GM18873 (cell line): ENCODE data around the gene KLHL1.
A peak's percentile ranks its signal among the peaks of the same experiment; 100 is the strongest.
"Not testable (repeated sequence)": the region's sequence is repeated elsewhere in the genome, so short reads cannot be mapped to it uniquely, and the experiment has no call there.

Experiments
- ATAC-seq: cut with Tn5 transposase; IDR thresholded peaks from one replicate; pipeline ENCODE4 v1.9.1; 2021; ENCODE audit warnings: mild to moderate bottlenecking, moderate library complexity, moderate number of reproducible peaks; ENCODE audit not compliant: unreplicated experiment, low FRiP score

Gene KLHL1

GRCh38 chr13:70108356-70109105, at the start of gene KLHL1:
Gene KLHL1, minus strand, starts transcription at chr13:70108452. Its CDS starts 753 bp downstream, at chr13:70107699.
- ATAC-seq = no peak

- ATAC-seq = not testable (repeated sequence)
Observed at GRCh38 chr13:70142658-70143057, 34.4 kb upstream of the KLHL1 start.

GRCh38 chr13:70128098-70128497, 19.8 kb upstream of the KLHL1 start:
- no peak for ATAC-seq

- no peak for ATAC-seq
Observed at GRCh38 chr13:70125693-70126092, 17.4 kb upstream of the KLHL1 start.

- no peak for ATAC-seq
Observed at GRCh38 chr13:70117338-70117905, 9.2 kb upstream of the KLHL1 start.

DNA sequence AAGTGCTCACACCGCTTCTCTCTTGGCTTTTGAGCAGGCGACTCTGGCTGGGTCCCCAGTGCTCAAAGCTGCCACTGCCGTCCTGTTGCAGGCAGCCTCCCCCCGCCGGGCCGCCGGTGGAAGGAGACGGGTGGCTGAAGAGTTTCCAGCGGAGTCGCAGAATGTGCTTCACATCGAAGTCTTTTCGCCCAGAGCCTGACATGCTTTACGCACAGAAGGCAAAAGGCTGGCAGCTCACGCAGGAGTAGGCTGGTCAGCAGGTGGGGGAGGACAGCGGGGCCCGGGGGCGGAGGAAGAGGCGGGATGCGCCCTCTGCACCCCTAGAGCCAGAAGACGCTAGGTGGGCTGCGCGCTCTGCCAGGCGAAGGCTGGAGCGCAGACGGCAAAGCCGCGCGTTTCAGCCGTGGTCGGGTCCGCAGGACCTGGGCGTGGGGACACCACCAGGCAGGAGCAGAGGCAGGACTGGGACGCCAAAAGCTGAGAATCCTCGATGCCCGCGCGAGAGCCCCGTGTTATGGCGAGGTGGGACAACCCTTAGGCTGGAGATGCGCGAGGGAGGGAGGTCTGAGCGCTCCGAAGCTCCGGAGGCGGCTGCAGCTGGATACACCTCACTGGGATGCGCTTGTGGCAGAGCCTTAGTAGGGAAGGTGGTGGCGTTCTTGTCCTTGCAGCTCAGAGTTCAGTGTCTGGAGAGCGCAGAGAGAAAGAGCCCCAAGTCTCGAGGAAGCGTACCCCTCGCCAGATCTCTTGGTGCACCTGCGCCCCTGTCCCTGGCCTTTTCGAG, 562 bp downstream of the KLHL1 start, which contains the start of gene ATXN8OS:
Gene ATXN8OS, plus strand, starts transcription at position 329 of the 784 bp plus-strand sequence.
- ATAC-seq = no peak

- ATAC-seq = no peak
Observed at GRCh38 chr13:70107125-70107497, 1.1 kb downstream of the KLHL1 start.

DNA sequence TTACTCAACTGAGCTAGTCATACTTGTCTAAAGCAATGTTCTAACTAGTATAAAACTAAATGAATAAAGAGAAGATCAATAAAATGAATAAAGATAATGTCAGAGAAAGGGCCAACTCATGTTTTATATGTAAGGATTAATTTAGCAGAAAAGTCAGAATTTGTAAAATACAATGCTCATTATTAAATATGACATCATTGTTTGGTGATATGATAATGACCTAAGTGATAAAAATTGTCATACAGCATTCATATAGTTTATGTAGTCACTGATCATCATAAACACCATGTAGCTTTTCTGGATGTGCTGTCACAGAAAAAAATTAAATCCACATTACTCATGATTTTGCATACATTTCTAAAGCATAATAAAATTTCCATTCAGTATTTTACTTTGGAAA, 3.8 kb downstream of the KLHL1 start:
- no peak for ATAC-seq

DNA sequence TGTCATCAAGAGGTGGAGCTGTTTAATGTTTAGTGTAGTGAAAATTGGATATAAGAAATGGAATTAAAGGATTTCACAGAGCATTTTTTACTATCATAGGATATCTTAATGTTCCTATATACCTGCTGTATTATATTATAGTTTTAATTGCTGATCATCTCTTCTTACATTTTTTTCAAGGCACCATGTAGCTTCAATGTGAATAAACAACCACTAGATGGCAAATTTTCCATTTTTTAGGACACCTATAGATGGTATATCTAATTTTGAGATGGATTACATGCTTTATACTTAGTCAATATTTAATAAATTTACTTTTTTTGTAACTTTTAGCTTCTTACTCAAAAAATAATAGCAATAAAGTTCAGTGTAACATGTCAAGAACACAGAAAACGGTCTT, 9.6 kb downstream of the KLHL1 start:
- no peak for ATAC-seq

- peak; percentile 77 for ATAC-seq
Observed at GRCh38 chr13:70090036-70090723, 18.1 kb downstream of the KLHL1 start.

DNA sequence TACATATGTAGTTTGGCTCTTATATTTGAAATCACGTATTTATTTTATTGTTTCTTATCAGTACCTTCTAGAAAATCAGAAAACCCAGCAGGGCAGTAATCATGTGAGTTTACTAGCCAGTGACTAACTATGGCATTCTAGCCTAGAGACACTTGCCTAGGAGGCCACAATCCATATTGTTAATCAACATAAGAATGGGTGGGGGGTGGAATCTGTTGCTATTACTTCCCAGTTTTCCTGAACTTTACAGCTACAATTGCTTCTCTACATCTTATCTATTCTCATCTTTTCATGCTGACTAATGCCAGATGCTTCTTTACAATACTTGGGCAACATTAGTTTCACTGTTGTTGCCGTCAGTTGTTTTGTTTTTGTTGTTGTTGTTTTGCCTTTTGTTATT, 19.3 kb downstream of the KLHL1 start:
- no peak for ATAC-seq

- ATAC-seq = no peak
Observed at GRCh38 chr13:70087247-70087646, 21.0 kb downstream of the KLHL1 start.

- ATAC-seq = no peak
Observed at GRCh38 chr13:70080012-70080411, 28.2 kb downstream of the KLHL1 start.

GRCh38 chr13:70054572-70054971, 53.7 kb downstream of the KLHL1 start:
- ATAC-seq = no peak

DNA sequence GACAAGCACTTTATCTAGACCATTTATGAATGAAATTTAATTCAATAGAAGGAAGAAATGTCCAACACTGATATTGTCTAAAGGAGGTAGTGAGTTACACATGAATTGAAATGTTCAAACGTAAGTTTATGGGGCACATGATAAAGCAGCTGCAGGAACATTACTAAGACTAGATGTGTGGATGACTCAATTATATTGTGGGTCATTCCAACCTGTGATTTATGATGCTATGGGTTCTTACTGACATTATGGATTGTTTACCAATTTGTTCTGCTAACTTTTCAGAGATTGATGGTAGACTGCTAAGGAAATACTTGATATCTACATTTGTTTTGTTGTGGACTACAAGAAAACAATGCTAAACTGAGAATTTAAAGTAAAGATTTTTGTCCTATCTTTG, 56.7 kb downstream of the KLHL1 start:
- ATAC-seq = no peak

- ATAC-seq = peak; percentile 74
Observed at GRCh38 chr13:70043685-70044084, 64.6 kb downstream of the KLHL1 start.

GRCh38 chr13:70042193-70042592, 66.1 kb downstream of the KLHL1 start:
- peak; percentile 68 for ATAC-seq

DNA sequence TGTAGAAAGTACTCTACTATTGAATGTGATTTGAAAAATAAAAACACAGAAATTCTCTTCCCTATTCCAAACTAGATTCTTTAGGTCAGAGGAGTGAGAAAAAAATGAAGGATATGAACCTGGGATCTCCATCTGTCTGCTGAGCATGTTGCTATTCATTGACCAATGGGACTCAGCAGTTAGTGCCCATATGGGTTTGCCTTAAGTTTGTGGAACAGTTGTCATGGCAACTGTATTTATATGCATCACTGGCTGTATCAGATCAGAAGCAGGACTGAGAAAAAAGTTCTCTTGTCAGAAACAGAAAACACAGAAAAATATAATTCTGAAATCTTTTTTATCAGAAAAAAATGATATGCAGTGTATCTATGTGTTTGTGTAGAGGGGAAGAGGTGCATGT, 74.0 kb downstream of the KLHL1 start:
- no peak for ATAC-seq

DNA sequence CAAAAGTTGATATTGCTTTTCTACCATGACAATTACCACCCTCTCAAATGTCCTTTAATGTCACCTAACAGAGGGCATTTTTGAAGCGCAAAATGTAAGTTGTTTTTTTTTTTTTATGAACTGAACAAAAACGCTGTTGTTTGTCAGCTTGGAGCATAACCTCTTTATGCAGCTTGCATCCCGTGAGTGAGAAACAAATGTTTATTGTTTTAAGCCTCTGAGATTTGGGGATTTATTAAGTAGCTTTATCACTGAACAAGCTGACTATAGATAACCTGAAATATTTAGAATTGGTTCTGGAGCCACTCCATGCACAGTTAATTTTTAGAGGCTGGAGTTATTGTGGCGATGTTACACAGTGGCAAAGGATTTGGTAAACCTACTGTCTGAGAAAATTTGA, 80.7 kb downstream of the KLHL1 start:
- no peak for ATAC-seq

GRCh38 chr13:70023516-70023915, 84.7 kb downstream of the KLHL1 start:
- no peak for ATAC-seq

GRCh38 chr13:70022646-70023045, 85.6 kb downstream of the KLHL1 start:
- ATAC-seq = no peak
